Glutamatergic neuron (in vitro differentiated cells): Measurements from ENCODE around the gene PTPRM. TPM values are rescaled to one million over a fixed set of nuclear protein-coding genes. Genes with fewer than 3 reads are reported as not detected.

ENCODE experiments used
- DNase-seq: peaks from one replicate; pipeline ENCODE4 v3.0.0; 2022
- H3K27ac Mint-ChIP-seq: one replicate; pipeline ENCODE4 v1.8.0; 2020; ENCODE audit warnings: mild to moderate bottlenecking, mixed read lengths, inconsistent platforms; ENCODE audit not compliant: unreplicated experiment
- H3K27me3 Mint-ChIP-seq: one replicate; pipeline ENCODE4 v1.8.0; 2020; ENCODE audit warnings: mild to moderate bottlenecking, moderate library complexity, mixed read lengths, inconsistent platforms; ENCODE audit not compliant: unreplicated experiment
- H3K36me3 Mint-ChIP-seq: one replicate; pipeline ENCODE4 v1.8.0; 2020; ENCODE audit warnings: mild to moderate bottlenecking, mixed read lengths, inconsistent platforms; ENCODE audit not compliant: unreplicated experiment
- H3K4me1 Mint-ChIP-seq: one replicate; pipeline ENCODE4 v1.8.0; 2020; ENCODE audit warnings: mild to moderate bottlenecking, low read depth, mixed read lengths, inconsistent platforms; ENCODE audit not compliant: unreplicated experiment
- H3K4me3 Mint-ChIP-seq: one replicate; pipeline ENCODE4 v1.8.0; 2020; ENCODE audit warnings: mild to moderate bottlenecking, mixed read lengths, inconsistent platforms; ENCODE audit not compliant: unreplicated experiment
- H3K9me3 Mint-ChIP-seq: one replicate; pipeline ENCODE4 v1.8.0; 2020; ENCODE audit warnings: mild to moderate bottlenecking, moderate library complexity, mixed read lengths, inconsistent platforms; ENCODE audit not compliant: unreplicated experiment
- total RNA-seq: library from RNA; stranded (reverse); fragmentation: NEBNext Ultra II Directional; extraction: Animal tissue kit (Norgen Biotek cat#: 25700); gene quantifications from one replicate; pipeline ENCODE4 v1.2.1, GENCODE V29; 2021; ENCODE audit not compliant: unreplicated experiment
- TF ChIP-seq, protein P1 (sequence below): fragments of 200-600 bp; sonication (generic); IDR thresholded peaks from one replicate; pipeline ENCODE4 v1.5.0; 2021; ENCODE audit not compliant: partially characterized antibody, unreplicated experiment

Gene PTPRM
- total RNA-seq, 1 donor from 2014 or later: 23.9 TPM

DNA sequence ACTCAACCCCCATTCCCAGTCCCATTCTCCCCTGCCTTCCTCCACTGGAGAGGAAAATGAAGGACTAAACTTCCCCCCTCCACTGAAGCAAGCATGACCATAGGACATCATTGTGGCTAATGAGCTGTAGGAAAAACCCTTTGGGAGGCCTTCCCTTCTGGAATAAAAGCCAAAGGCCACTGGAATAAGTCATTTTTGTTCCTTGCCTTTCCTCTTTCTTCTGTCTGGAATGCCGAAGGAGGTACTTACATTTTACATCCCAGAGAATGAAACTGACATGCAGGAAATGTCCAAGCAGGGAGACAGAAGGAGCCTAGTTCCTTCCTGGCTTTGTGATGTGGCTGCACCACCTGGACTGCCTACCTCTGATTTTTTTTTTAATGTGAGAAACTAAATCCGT lies 9.1 kb upstream of the PTPRM start:
- Mint-ChIP-seq H3K27me3 (no peaks in the 10 kb centered on the region), H3K36me3 (no peaks in the 10 kb centered on the region), H3K4me1 (no peaks in the 10 kb centered on the region), H3K27ac (no peak overlapping the region), H3K4me3 (no peak overlapping the region), H3K9me3 (no peaks in the 10 kb centered on the region)
- DNase-seq: no peak
- TF ChIP-seq, protein P1, sequence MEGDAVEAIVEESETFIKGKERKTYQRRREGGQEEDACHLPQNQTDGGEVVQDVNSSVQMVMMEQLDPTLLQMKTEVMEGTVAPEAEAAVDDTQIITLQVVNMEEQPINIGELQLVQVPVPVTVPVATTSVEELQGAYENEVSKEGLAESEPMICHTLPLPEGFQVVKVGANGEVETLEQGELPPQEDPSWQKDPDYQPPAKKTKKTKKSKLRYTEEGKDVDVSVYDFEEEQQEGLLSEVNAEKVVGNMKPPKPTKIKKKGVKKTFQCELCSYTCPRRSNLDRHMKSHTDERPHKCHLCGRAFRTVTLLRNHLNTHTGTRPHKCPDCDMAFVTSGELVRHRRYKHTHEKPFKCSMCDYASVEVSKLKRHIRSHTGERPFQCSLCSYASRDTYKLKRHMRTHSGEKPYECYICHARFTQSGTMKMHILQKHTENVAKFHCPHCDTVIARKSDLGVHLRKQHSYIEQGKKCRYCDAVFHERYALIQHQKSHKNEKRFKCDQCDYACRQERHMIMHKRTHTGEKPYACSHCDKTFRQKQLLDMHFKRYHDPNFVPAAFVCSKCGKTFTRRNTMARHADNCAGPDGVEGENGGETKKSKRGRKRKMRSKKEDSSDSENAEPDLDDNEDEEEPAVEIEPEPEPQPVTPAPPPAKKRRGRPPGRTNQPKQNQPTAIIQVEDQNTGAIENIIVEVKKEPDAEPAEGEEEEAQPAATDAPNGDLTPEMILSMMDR: no peak

DNA sequence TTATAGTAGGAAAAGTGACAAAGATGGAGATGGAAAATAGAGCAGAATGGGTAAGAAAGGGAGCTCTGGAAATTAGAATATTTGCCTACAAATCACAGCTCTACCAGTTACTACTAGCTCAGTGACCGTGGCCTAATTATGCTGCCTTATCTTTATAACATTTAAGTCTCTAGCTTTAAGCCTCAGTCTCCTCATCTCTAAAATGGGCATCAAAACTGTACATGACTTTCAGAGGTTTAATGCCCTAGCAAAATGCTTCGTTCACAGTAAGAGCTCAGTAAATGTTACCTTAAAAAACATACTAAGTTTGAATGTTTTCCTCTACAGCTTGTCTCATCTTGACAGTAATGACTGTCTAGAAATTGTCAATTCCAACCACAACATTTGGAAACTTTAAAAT lies 8.3 kb upstream of the PTPRM start:
- Mint-ChIP-seq H3K4me1 (no peaks in the 10 kb centered on the region), H3K27ac (no peak overlapping the region), H3K4me3 (no peak overlapping the region), H3K9me3 (no peaks in the 10 kb centered on the region), H3K27me3 (no peaks in the 10 kb centered on the region), H3K36me3 (no peaks in the 10 kb centered on the region)
- TF ChIP-seq, protein P1: no peak
- DNase-seq: no peak

DNA sequence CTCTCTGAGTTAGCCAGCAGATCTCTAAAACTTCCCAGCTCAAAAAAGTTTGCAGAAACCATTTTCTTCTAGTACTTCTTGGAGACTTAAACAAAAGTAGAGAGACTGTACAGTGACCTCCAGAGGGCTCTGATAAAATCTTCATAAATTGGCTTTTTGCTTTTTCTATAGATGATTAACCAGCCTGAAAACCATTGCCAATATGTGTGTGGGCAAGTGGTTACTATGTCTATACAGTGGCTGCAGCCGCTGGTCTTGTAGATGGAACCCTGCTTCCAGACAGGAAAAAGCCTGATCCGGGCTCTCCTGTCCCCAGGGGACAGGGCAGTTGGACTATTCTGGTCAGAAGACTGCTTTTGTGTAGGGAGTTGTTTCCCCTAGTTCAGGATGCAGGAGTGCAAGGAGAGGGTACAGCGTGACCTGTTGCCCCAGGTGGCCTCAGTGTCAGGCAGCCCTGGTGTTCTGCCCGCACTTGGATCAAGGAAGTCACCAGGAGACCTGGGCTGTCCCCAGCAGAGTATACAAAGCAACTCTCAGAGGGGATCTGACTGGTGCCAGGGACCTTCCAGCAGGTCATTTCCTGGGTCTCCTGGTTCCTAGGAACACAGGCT lies 7.3 kb upstream of the PTPRM start:
- H3K4me3 Mint-ChIP-seq: no peak overlapping the region
- no peaks in the 10 kb centered on the region for H3K27me3 Mint-ChIP-seq
- H3K9me3 Mint-ChIP-seq: no peaks in the 10 kb centered on the region
- no peak overlapping the region for H3K27ac Mint-ChIP-seq
- H3K4me1 Mint-ChIP-seq: no peaks in the 10 kb centered on the region
- DNase-seq: no peak
- no peaks in the 10 kb centered on the region for H3K36me3 Mint-ChIP-seq
- TF ChIP-seq, protein P1: no peak

DNA sequence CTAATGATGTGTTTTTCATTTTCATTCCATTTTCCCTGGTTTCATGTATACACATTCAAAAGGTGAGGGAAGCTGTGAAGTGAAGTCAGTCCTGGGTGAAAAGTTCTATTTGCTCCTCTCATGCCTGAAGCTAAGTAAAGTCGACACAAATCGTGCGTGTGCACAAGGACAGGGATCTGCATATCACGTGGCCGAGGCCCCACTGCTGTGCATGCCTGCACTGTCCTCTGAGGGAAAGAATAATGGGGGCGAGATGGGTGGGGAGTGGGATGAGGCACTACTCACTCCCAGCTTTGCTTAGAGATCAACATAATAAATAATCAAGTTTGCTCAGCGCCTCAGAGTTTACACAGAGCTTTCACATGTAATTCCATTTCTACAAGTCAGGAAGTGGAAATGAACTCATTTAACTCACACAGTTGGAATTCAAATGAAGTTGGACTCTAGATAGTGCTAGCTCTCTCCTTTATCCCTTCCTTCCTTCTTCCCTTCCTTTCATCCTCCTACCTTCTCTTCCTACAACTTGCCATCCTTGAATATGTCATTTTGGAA lies 5.1 kb upstream of the PTPRM start:
- TF ChIP-seq, protein P1: no peak
- Mint-ChIP-seq H3K27ac (no peak overlapping the region), H3K4me3 (no peak overlapping the region), H3K4me1 (no peaks in the 10 kb centered on the region), H3K36me3 (no peaks in the 10 kb centered on the region), H3K27me3 (no peaks in the 10 kb centered on the region), H3K9me3 (no peaks in the 10 kb centered on the region)
- no peak for DNase-seq

DNA sequence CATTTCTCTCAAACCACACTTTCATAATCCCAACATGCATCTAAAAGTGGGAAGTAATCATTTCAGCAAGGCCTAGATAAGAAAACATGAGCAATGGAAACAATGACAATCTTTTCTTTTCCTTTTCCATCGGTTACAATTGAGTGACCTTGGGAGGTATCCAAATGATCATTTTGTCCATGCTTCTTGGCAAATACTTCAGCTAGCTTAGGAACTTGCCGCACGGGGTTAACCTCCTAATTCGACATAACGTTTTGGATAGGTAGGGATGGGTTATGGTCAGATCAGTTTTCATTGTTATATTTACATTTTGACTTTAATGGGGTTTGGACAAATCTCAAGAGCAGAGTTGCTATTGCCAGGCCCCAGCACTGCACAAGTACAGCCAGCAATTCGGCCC lies 4.6 kb upstream of the PTPRM start:
- no peaks in the 10 kb centered on the region for H3K27me3 Mint-ChIP-seq
- no peak for DNase-seq
- TF ChIP-seq, protein P1: no peak
- no peak overlapping the region for H3K27ac Mint-ChIP-seq
- H3K4me1 Mint-ChIP-seq: no peaks in the 10 kb centered on the region
- no peaks in the 10 kb centered on the region for H3K9me3 Mint-ChIP-seq
- no peaks in the 10 kb centered on the region for H3K36me3 Mint-ChIP-seq
- H3K4me3 Mint-ChIP-seq: no peak overlapping the region
